WTC11 (cell line): ENCODE data around the gene PTPRN2. TPM values are rescaled to one million over a fixed set of nuclear protein-coding genes. Genes with fewer than 3 reads are reported as not detected.

Experiments used
- ATAC-seq: fragments of 200-7000 bp; cut with Tn5 transposase; 2 replicates; pipeline ENCODE4 v1.10.0; 2021; ENCODE audit warnings: mild to moderate bottlenecking, moderate library complexity
- CTCF ChIA-PET: fragments of 300-600 bp; sonication (Branson Sonifier 250); formaldehyde crosslinking; loops from one replicate; lab custom pipeline; 2021; ENCODE audit warnings: antibody characterized with exemption; lab: Charles Lee
- POLR2A ChIA-PET: fragments of 350-600 bp; sonication (Branson Sonifier 250); formaldehyde crosslinking; loops from one replicate; lab custom pipeline; 2021; ENCODE audit warnings: antibody characterized with exemption; lab: Charles Lee
- DNase-seq: peaks from one replicate; pipeline ENCODE4 v3.0.0; 2021; ENCODE audit warnings: low spot score
- H3K27ac Mint-ChIP-seq: 2 replicates; pipeline ENCODE4 v1.8.0; 2021; ENCODE audit warnings: mixed read lengths
- H3K27me3 Mint-ChIP-seq: 2 replicates; pipeline ENCODE4 v1.8.0; 2021; ENCODE audit warnings: low read depth, mild to moderate bottlenecking, moderate library complexity, mixed read lengths
- H3K36me3 Mint-ChIP-seq: 2 replicates; pipeline ENCODE4 v1.8.0; 2021; ENCODE audit warnings: mixed read lengths
- H3K4me1 Mint-ChIP-seq: 2 replicates; pipeline ENCODE4 v1.8.0; 2022; ENCODE audit warnings: mixed read lengths
- H3K4me3 Mint-ChIP-seq: 2 replicates; pipeline ENCODE4 v1.8.0; 2021; ENCODE audit warnings: mild to moderate bottlenecking, moderate library complexity, mixed read lengths
- H3K9me3 Mint-ChIP-seq: 2 replicates; pipeline ENCODE4 v1.8.0; 2021; ENCODE audit warnings: mixed read lengths
- CBFB ChIP-seq: sonication (generic); formaldehyde crosslinking; IDR thresholded peaks from 2 replicates; pipeline ENCODE4 v1.8.1; 2022; ENCODE audit warnings: mild to moderate bottlenecking, low read depth, missing genetic modification reagents
- CREM ChIP-seq: sonication (generic); formaldehyde crosslinking; IDR thresholded peaks from 2 replicates; pipeline ENCODE4 v1.8.1; 2022; ENCODE audit warnings: mild to moderate bottlenecking, missing genetic modification reagents, moderate library complexity
- ELF4 ChIP-seq: sonication (generic); formaldehyde crosslinking; IDR thresholded peaks from 2 replicates; pipeline ENCODE4 v1.8.1; 2022; ENCODE audit warnings: low read depth, mild to moderate bottlenecking, moderate library complexity, missing genetic modification reagents
- FOXK1 ChIP-seq: sonication (generic); formaldehyde crosslinking; IDR thresholded peaks from 2 replicates; pipeline ENCODE4 v1.8.0; 2022; ENCODE audit warnings: mild to moderate bottlenecking, moderate library complexity, missing genetic modification reagents
- GABPB1 ChIP-seq: sonication (generic); formaldehyde crosslinking; IDR thresholded peaks from 2 replicates; pipeline ENCODE4 v1.8.1; 2023; ENCODE audit warnings: mild to moderate bottlenecking, missing genetic modification reagents
- KAT7 ChIP-seq: sonication (generic); formaldehyde crosslinking; IDR thresholded peaks from 2 replicates; pipeline ENCODE4 v1.8.1; 2023; ENCODE audit warnings: missing genetic modification reagents, mild to moderate bottlenecking, borderline replicate concordance
- MXD4 ChIP-seq: fragments of 250-450 bp; sonication (Bioruptor Pico); IDR thresholded peaks from 2 replicates; pipeline ENCODE4 v1.8.0; 2021; ENCODE audit warnings: mild to moderate bottlenecking, moderate library complexity, borderline replicate concordance
- MYBL2 ChIP-seq: sonication (generic); formaldehyde crosslinking; IDR thresholded peaks from 2 replicates; pipeline ENCODE4 v1.8.1; 2023; ENCODE audit warnings: mild to moderate bottlenecking, moderate library complexity, missing genetic modification reagents
- NR2C2 ChIP-seq: sonication (generic); formaldehyde crosslinking; IDR thresholded peaks from 2 replicates; pipeline ENCODE4 v1.8.0; 2022; ENCODE audit warnings: mild to moderate bottlenecking, missing genetic modification reagents
- OVOL2 ChIP-seq: fragments of 250-450 bp; sonication (Bioruptor Pico); IDR thresholded peaks from 2 replicates; pipeline ENCODE4 v1.9.0; 2021; ENCODE audit warnings: mild to moderate bottlenecking, borderline replicate concordance
- RELA ChIP-seq: sonication (generic); formaldehyde crosslinking; IDR thresholded peaks from 2 replicates; pipeline ENCODE4 v1.8.1; 2022; ENCODE audit warnings: missing genetic modification reagents, mild to moderate bottlenecking, borderline replicate concordance
- SMAD3 ChIP-seq: sonication (generic); formaldehyde crosslinking; IDR thresholded peaks from 2 replicates; pipeline ENCODE4 v1.8.0; 2022; ENCODE audit warnings: missing genetic modification reagents, mild to moderate bottlenecking, borderline replicate concordance
- ZBTB21 ChIP-seq: sonication (generic); formaldehyde crosslinking; IDR thresholded peaks from 2 replicates; pipeline ENCODE4 v1.8.1; 2023; ENCODE audit warnings: mild to moderate bottlenecking, missing genetic modification reagents, borderline replicate concordance
- ZNF219 ChIP-seq: sonication (generic); formaldehyde crosslinking; IDR thresholded peaks from 2 replicates; pipeline ENCODE4 v1.8.0; 2023; ENCODE audit warnings: missing genetic modification reagents, mild to moderate bottlenecking, borderline replicate concordance
- total RNA-seq: library from RNA; stranded (reverse); gene quantifications from 3 replicates; pipeline ENCODE4 v1.2.3, GENCODE V29; 2021
- TF ChIP-seq, protein P1 (sequence below): sonication (generic); formaldehyde crosslinking; IDR thresholded peaks from 2 replicates; pipeline ENCODE4 v1.8.1; 2023; ENCODE audit warnings: mild to moderate bottlenecking, missing genetic modification reagents
- TF ChIP-seq, protein P2 (sequence below): sonication (generic); formaldehyde crosslinking; IDR thresholded peaks from 2 replicates; pipeline ENCODE4 v1.8.1; 2022; ENCODE audit warnings: missing genetic modification reagents, borderline replicate concordance
- TF ChIP-seq, protein P3 (sequence below): fragments of 200-600 bp; IDR thresholded peaks from 2 replicates; pipeline ENCODE4 v1.8.0; 2022; ENCODE audit warnings: antibody characterized with exemption
- TF ChIP-seq, protein P4 (sequence below): sonication (generic); formaldehyde crosslinking; IDR thresholded peaks from 2 replicates; pipeline ENCODE4 v1.8.1; 2023; ENCODE audit warnings: mild to moderate bottlenecking, missing genetic modification reagents, borderline replicate concordance
- TF ChIP-seq, protein P5 (sequence below): sonication (generic); formaldehyde crosslinking; IDR thresholded peaks from 2 replicates; pipeline ENCODE4 v1.8.0; 2022; ENCODE audit warnings: mild to moderate bottlenecking, missing genetic modification reagents
- TF ChIP-seq, protein P6 (sequence below): sonication (generic); formaldehyde crosslinking; IDR thresholded peaks from 2 replicates; pipeline ENCODE4 v1.8.0; 2023; ENCODE audit warnings: missing genetic modification reagents

PTPRN2 gene
- total RNA-seq, 1 experiment from 2014 or later: 4.7 TPM

DNA sequence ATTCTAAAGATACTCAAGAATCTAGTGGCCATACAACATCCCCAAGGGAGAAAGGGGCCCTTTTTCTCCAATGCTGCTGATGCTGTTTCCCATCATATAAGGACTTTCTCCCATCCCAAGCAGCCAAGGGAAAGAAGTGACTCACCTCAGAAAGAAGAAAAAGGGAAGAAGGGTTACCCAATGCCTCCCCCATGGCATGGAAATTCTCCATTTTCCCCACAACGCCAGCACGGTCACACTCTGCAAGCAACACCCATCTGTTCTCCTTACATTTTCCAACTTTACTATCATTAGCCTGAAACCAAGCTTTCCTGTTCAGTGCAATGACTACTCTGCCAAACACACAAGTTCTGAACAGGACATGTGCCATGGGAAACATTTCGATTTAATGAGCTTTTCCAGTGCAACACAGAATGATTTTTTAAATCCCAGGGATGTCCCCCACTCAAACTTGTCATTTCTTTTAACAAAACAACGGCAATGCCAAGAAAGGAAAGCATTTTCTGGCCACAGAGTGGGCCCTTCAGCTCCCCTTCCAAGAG is 67.9 kb downstream of the PTPRN2 start:
- ChIA-PET POLR2A (no interaction called here), CTCF (no interaction called here)
- no peak overlapping the region for H3K27ac Mint-ChIP-seq
- no peak for ATAC-seq
- DNase-seq: no peak
- H3K4me3 Mint-ChIP-seq: no peak overlapping the region
- no peaks in the 10 kb centered on the region for H3K4me1 Mint-ChIP-seq
- H3K9me3 Mint-ChIP-seq: peaks cover 16% of the 10 kb centered on the region
- peaks cover 12% of the 10 kb centered on the region for H3K36me3 Mint-ChIP-seq
- peaks cover 3% of the 10 kb centered on the region for H3K27me3 Mint-ChIP-seq
- TF ChIP-seq NR2C2 (CRISPR knock-in tag) (no peak), CREM (CRISPR knock-in tag) (no peak), RELA (CRISPR knock-in tag) (no peak), GABPB1 (no peak), SMAD3 (CRISPR knock-in tag) (no peak), MXD4 (CRISPR knock-in tag) (no peak), ZBTB21 (CRISPR knock-in tag) (no peak), ZNF219 (CRISPR knock-in tag) (no peak), KAT7 (no peak)
- TF ChIP-seq, protein P1, sequence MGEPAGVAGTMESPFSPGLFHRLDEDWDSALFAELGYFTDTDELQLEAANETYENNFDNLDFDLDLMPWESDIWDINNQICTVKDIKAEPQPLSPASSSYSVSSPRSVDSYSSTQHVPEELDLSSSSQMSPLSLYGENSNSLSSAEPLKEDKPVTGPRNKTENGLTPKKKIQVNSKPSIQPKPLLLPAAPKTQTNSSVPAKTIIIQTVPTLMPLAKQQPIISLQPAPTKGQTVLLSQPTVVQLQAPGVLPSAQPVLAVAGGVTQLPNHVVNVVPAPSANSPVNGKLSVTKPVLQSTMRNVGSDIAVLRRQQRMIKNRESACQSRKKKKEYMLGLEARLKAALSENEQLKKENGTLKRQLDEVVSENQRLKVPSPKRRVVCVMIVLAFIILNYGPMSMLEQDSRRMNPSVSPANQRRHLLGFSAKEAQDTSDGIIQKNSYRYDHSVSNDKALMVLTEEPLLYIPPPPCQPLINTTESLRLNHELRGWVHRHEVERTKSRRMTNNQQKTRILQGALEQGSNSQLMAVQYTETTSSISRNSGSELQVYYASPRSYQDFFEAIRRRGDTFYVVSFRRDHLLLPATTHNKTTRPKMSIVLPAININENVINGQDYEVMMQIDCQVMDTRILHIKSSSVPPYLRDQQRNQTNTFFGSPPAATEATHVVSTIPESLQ (CRISPR knock-in tag): no peak
- TF ChIP-seq, protein P2, sequence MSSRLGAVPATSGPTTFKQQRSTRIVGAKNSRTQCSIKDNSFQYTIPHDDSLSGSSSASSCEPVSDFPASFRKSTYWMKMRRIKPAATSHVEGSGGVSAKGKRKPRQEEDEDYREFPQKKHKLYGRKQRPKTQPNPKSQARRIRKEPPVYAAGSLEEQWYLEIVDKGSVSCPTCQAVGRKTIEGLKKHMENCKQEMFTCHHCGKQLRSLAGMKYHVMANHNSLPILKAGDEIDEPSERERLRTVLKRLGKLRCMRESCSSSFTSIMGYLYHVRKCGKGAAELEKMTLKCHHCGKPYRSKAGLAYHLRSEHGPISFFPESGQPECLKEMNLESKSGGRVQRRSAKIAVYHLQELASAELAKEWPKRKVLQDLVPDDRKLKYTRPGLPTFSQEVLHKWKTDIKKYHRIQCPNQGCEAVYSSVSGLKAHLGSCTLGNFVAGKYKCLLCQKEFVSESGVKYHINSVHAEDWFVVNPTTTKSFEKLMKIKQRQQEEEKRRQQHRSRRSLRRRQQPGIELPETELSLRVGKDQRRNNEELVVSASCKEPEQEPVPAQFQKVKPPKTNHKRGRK (CRISPR knock-in tag): no peak

DNA sequence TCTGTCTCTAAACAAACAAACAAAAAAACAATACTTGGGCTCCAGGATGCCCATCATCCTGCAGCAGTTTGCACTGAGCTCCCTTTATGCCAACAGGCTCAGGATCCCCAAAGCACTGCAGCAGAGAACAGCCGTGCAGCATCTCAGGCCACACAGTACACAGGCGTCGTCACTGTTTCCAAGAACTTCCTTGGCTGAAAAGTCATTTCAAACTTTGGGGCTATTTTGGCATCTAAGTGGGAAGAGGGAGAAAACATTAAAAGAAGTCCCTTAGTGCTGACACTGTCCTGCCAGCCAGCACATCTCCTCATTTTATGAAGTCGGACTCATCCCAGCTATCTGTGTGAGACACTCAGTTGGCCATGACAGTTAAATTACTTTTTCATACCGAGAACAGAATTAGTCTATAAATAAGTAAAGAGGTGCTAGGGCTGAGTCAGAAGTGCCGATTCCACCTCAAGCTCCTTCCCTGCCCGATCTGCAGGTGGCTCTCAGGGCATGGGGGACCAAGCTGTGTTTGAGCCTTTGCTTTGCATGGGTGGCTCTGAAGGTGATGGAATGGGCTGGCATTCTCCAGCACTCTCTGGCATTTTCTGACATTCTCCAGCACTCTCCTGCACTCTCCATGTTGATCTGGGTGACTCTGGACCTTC is 68.5 kb downstream of the PTPRN2 start:
- CTCF ChIA-PET: no interaction called here
- Mint-ChIP-seq H3K36me3 (peaks cover 12% of the 10 kb centered on the region), H3K4me1 (no peaks in the 10 kb centered on the region), H3K27me3 (peaks cover 3% of the 10 kb centered on the region), H3K9me3 (peaks cover 16% of the 10 kb centered on the region), H3K27ac (no peak overlapping the region), H3K4me3 (no peak overlapping the region)
- no peak for ATAC-seq
- POLR2A ChIA-PET: no interaction called here
- no peak for DNase-seq
- no peak for TF ChIP-seq ELF4 (CRISPR knock-in tag)
- TF ChIP-seq FOXK1 (CRISPR knock-in tag): no peak
- TF ChIP-seq, protein P3, sequence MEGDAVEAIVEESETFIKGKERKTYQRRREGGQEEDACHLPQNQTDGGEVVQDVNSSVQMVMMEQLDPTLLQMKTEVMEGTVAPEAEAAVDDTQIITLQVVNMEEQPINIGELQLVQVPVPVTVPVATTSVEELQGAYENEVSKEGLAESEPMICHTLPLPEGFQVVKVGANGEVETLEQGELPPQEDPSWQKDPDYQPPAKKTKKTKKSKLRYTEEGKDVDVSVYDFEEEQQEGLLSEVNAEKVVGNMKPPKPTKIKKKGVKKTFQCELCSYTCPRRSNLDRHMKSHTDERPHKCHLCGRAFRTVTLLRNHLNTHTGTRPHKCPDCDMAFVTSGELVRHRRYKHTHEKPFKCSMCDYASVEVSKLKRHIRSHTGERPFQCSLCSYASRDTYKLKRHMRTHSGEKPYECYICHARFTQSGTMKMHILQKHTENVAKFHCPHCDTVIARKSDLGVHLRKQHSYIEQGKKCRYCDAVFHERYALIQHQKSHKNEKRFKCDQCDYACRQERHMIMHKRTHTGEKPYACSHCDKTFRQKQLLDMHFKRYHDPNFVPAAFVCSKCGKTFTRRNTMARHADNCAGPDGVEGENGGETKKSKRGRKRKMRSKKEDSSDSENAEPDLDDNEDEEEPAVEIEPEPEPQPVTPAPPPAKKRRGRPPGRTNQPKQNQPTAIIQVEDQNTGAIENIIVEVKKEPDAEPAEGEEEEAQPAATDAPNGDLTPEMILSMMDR: no peak
- TF ChIP-seq OVOL2 (CRISPR knock-in tag): no peak
- TF ChIP-seq CBFB: no peak
- TF ChIP-seq, protein P4, sequence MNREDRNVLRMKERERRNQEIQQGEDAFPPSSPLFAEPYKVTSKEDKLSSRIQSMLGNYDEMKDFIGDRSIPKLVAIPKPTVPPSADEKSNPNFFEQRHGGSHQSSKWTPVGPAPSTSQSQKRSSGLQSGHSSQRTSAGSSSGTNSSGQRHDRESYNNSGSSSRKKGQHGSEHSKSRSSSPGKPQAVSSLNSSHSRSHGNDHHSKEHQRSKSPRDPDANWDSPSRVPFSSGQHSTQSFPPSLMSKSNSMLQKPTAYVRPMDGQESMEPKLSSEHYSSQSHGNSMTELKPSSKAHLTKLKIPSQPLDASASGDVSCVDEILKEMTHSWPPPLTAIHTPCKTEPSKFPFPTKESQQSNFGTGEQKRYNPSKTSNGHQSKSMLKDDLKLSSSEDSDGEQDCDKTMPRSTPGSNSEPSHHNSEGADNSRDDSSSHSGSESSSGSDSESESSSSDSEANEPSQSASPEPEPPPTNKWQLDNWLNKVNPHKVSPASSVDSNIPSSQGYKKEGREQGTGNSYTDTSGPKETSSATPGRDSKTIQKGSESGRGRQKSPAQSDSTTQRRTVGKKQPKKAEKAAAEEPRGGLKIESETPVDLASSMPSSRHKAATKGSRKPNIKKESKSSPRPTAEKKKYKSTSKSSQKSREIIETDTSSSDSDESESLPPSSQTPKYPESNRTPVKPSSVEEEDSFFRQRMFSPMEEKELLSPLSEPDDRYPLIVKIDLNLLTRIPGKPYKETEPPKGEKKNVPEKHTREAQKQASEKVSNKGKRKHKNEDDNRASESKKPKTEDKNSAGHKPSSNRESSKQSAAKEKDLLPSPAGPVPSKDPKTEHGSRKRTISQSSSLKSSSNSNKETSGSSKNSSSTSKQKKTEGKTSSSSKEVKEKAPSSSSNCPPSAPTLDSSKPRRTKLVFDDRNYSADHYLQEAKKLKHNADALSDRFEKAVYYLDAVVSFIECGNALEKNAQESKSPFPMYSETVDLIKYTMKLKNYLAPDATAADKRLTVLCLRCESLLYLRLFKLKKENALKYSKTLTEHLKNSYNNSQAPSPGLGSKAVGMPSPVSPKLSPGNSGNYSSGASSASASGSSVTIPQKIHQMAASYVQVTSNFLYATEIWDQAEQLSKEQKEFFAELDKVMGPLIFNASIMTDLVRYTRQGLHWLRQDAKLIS (CRISPR knock-in tag): no peak
- no peak for TF ChIP-seq MYBL2 (CRISPR knock-in tag)
- TF ChIP-seq, protein P1 (CRISPR knock-in tag): no peak
- TF ChIP-seq, protein P5, sequence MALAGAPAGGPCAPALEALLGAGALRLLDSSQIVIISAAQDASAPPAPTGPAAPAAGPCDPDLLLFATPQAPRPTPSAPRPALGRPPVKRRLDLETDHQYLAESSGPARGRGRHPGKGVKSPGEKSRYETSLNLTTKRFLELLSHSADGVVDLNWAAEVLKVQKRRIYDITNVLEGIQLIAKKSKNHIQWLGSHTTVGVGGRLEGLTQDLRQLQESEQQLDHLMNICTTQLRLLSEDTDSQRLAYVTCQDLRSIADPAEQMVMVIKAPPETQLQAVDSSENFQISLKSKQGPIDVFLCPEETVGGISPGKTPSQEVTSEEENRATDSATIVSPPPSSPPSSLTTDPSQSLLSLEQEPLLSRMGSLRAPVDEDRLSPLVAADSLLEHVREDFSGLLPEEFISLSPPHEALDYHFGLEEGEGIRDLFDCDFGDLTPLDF (CRISPR knock-in tag): no peak
- TF ChIP-seq, protein P6, sequence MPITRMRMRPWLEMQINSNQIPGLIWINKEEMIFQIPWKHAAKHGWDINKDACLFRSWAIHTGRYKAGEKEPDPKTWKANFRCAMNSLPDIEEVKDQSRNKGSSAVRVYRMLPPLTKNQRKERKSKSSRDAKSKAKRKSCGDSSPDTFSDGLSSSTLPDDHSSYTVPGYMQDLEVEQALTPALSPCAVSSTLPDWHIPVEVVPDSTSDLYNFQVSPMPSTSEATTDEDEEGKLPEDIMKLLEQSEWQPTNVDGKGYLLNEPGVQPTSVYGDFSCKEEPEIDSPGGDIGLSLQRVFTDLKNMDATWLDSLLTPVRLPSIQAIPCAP (CRISPR knock-in tag): no peak
